ENCODE data around the gene LCOR. TPM values are rescaled to one million over a fixed set of nuclear protein-coding genes. Genes with fewer than 3 reads are reported as not detected.

The LCOR gene
- total RNA-seq, 3 donors from 2014 or later: 70.4 to 106 (median 93.0) TPM

GRCh38 chr10:96902731-96903358 is 70.7 kb downstream of the LCOR start:
- DNase-seq: no peak

GRCh38 chr10:96904648-96905047 is 72.5 kb downstream of the LCOR start:
- no peak for TF ChIP-seq CTCF (IDR thresholded peaks at IDR 0.05)
- Histone ChIP-seq H3K4me1 (ENCODE audit: low read depth) (no peaks in the 10 kb centered on the region), H3K9me3 (no peaks in the 10 kb centered on the region), H3K4me3 (no peak overlapping the region), H3K36me3 (ENCODE audit: low read depth) (no peaks in the 10 kb centered on the region)
- DNase-seq: no peak
- ATAC-seq: no peak
- intact Hi-C loops (cut with DNase I, micrococcal nuclease): no loop called here

More at GRCh38 chr10:96902731-96903358, 70.7 kb downstream of the LCOR start:
- Histone ChIP-seq H3K4me1 (ENCODE audit: low read depth) (no peaks in the 10 kb centered on the region), H3K36me3 (ENCODE audit: low read depth) (no peaks in the 10 kb centered on the region), H3K9me3 (no peaks in the 10 kb centered on the region), H3K4me3 (no peak overlapping the region)
- peak; percentile 59 for ATAC-seq
- intact Hi-C loops (cut with DNase I, micrococcal nuclease): no loop called here
- no peak for TF ChIP-seq CTCF (IDR thresholded peaks at IDR 0.05)

- Histone ChIP-seq H3K36me3 (ENCODE audit: low read depth) (no peaks in the 10 kb centered on the region), H3K4me3 (no peak overlapping the region), H3K4me1 (ENCODE audit: low read depth) (no peaks in the 10 kb centered on the region), H3K9me3 (no peaks in the 10 kb centered on the region)
- no peak for TF ChIP-seq CTCF (IDR thresholded peaks at IDR 0.05)
- intact Hi-C loops (cut with DNase I, micrococcal nuclease): no loop called here
- ATAC-seq (no peak), DNase-seq (no peak)
Measured at GRCh38 chr10:96906864-96907263, 74.8 kb downstream of the LCOR start.

- H3K4me1 ChIP-seq (ENCODE audit: low read depth): no peaks in the 10 kb centered on the region
- H3K4me3 ChIP-seq: no peak overlapping the region
- H3K9me3 ChIP-seq: no peaks in the 10 kb centered on the region
- TF ChIP-seq CTCF (IDR thresholded peaks at IDR 0.05): peak; percentile 45
- peak in 1 of 3 donors; percentile 33 for DNase-seq
- intact Hi-C loops (cut with DNase I, micrococcal nuclease): no loop called here
- peak; percentile 67 for ATAC-seq
- H3K36me3 ChIP-seq (ENCODE audit: low read depth): no peaks in the 10 kb centered on the region
Measured at GRCh38 chr10:96910488-96911395, 78.6 kb downstream of the LCOR start.

- TF ChIP-seq CTCF (IDR thresholded peaks at IDR 0.05): no peak
- H3K36me3 ChIP-seq (ENCODE audit: low read depth): no peaks in the 10 kb centered on the region
- intact Hi-C loops (cut with DNase I, micrococcal nuclease): no loop called here
- H3K9me3 ChIP-seq: no peaks in the 10 kb centered on the region
- no peak overlapping the region for H3K4me3 ChIP-seq
- no peaks in the 10 kb centered on the region for H3K4me1 ChIP-seq (ENCODE audit: low read depth)
- ATAC-seq (no peak), DNase-seq (no peak)
Measured at GRCh38 chr10:96912405-96912804, 80.3 kb downstream of the LCOR start.
